ENCODE measurements around the gene FAM234A.
"Not testable (repeated sequence)": the region's sequence is repeated elsewhere in the genome, so short reads cannot be mapped to it uniquely, and the experiment has no call there.

FAM234A gene

GRCh38 chr16:234468-235305 is at the start of gene FAM234A:
TSS of gene FAM234A (plus strand) at chr16:234821. CDS start at chr16:254414, 19,593 bp downstream.
- peak; percentile 83 for DNase-seq

- DNase-seq = no peak
Observed at GRCh38 chr16:185213-185612, 49.4 kb upstream of the FAM234A start.

GRCh38 chr16:185691-186090 is 48.9 kb upstream of the FAM234A start:
- DNase-seq = no peak

GRCh38 chr16:187330-187729 is 47.3 kb upstream of the FAM234A start:
- no peak for DNase-seq

- no peak for DNase-seq
Observed at GRCh38 chr16:188674-189073, 45.9 kb upstream of the FAM234A start.

GRCh38 chr16:189604-190186 is 44.9 kb upstream of the FAM234A start:
- DNase-seq = no peak

GRCh38 chr16:191831-192230 is 42.8 kb upstream of the FAM234A start:
- no peak for DNase-seq

GRCh38 chr16:192686-193085 is 41.9 kb upstream of the FAM234A start:
- DNase-seq = no peak

- DNase-seq = no peak
Observed at GRCh38 chr16:193441-193840, 41.2 kb upstream of the FAM234A start.

- no peak for DNase-seq
Observed at GRCh38 chr16:194516-194915, 40.1 kb upstream of the FAM234A start.

GRCh38 chr16:200388-200787 is 34.2 kb upstream of the FAM234A start:
- no peak for DNase-seq

- DNase-seq = no peak
Observed at GRCh38 chr16:203246-203645, 31.4 kb upstream of the FAM234A start.

- DNase-seq = not testable (repeated sequence)
Observed at GRCh38 chr16:204046-204445, 30.6 kb upstream of the FAM234A start.

GRCh38 chr16:209359-209758 is 25.3 kb upstream of the FAM234A start:
- not testable (repeated sequence) for DNase-seq

- DNase-seq = not testable (repeated sequence)
Observed at GRCh38 chr16:211631-212180, 22.9 kb upstream of the FAM234A start.

- DNase-seq = no peak
Observed at GRCh38 chr16:212999-213398, 21.6 kb upstream of the FAM234A start.

GRCh38 chr16:220021-220420 is 14.6 kb upstream of the FAM234A start:
- no peak for DNase-seq

- no peak for DNase-seq
Observed at GRCh38 chr16:228151-228851, 6.3 kb upstream of the FAM234A start.

- DNase-seq = peak; percentile 73
Observed at GRCh38 chr16:228852-229730, 5.5 kb upstream of the FAM234A start, which contains the start of gene LUC7L. TSS of gene LUC7L (minus strand) at chr16:229449. CDS start at chr16:229339, 110 bp downstream.

GRCh38 chr16:229731-230281 is 4.8 kb upstream of the FAM234A start:
- DNase-seq = no peak

GRCh38 chr16:230351-230750 is 4.3 kb upstream of the FAM234A start:
- DNase-seq = not testable (repeated sequence)

- DNase-seq = no peak
Observed at GRCh38 chr16:230949-231348, 3.7 kb upstream of the FAM234A start.

Data from NCI-H2107 (cell line).